Posterior vena cava (tissue), 2 donors: Measurements from ENCODE around the gene CHD8. TPM values are rescaled to one million over a fixed set of nuclear protein-coding genes. Genes with fewer than 3 reads are reported as not detected.
A peak's percentile ranks its signal among the peaks of the same experiment; 100 is the strongest.
"Not testable (repeated sequence)": the region's sequence is repeated elsewhere in the genome, so short reads cannot be mapped to it uniquely, and the experiment has no call there.

ENCODE experiments used
- DNase-seq: peaks from one replicate; pipeline ENCODE4 v3.0.0-alpha.2; 2020; ENCODE audit warnings: low spot score
- intact Hi-C, 2 donors: fragments of 100-400 bp; cut with DNase I; formaldehyde crosslinking; loops; one replicate each; pipeline versions ENCODE4 v1.14.1 to v1.14.2; 2022 to 2023
- total RNA-seq, 2 donors: library from RNA; stranded (reverse); fragmentation: NEBNext Ultra II Directional; extraction: Animal tissue kit (Norgen Biotek cat#: 25700); gene quantifications; one replicate each; pipeline ENCODE4 v1.2.1, GENCODE V29; 2021
- donor health status: DM: yes; HTN: yes; CAD: no.
- donor health status: DM: yes; HTN: yes; CAD: no.

CHD8 gene
- total RNA-seq, 2 donors from 2014 or later = 49.7 to 56.3 TPM

GRCh38 chr14:21382886-21383847, 72.8 kb downstream of the CHD8 start:
- intact Hi-C loops = loop anchor here (10.0 kb wide), 1 partner anchor 118 kb away; the partner anchor contains the start of gene HNRNPC (in 2 of the 2)

GRCh38 chr14:21382095-21382494, 73.8 kb downstream of the CHD8 start:
- no peak for DNase-seq
- intact Hi-C loops = loop anchor here (10.0 kb wide), 1 partner anchor 117 kb away; the partner anchor contains the start of gene HNRNPC (in 2 of the 2)

More at GRCh38 chr14:21382886-21383847, 72.8 kb downstream of the CHD8 start:
- peak; percentile 84 for DNase-seq

- no peak for DNase-seq
- intact Hi-C loops = no loop called here
These were observed 76.6 kb downstream of the CHD8 start for GRCh38 chr14:21379338-21379737.

GRCh38 chr14:21373980-21374379, 81.9 kb downstream of the CHD8 start:
- intact Hi-C loops = no loop called here
- DNase-seq = no peak

- intact Hi-C loops, DNase-seq: not testable (repeated sequence)
These were observed 83.1 kb downstream of the CHD8 start for GRCh38 chr14:21372814-21373213.

GRCh38 chr14:21369949-21370679, 85.8 kb downstream of the CHD8 start:
- no peak for DNase-seq
- intact Hi-C loops = no loop called here

- DNase-seq = no peak
- intact Hi-C loops = no loop called here
These were observed 88.3 kb downstream of the CHD8 start for GRCh38 chr14:21367582-21368144.

GRCh38 chr14:21356511-21356910, 99.4 kb downstream of the CHD8 start:
- intact Hi-C loops = no loop called here
- DNase-seq = no peak

GRCh38 chr14:21352587-21352986, 103.3 kb downstream of the CHD8 start:
- no peak for DNase-seq
- intact Hi-C loops = no loop called here

- intact Hi-C loops = no loop called here
- no peak for DNase-seq
These were observed 105.4 kb downstream of the CHD8 start for GRCh38 chr14:21350539-21350938.

GRCh38 chr14:21347201-21347600, 108.7 kb downstream of the CHD8 start:
- no peak for DNase-seq
- intact Hi-C loops = no loop called here

GRCh38 chr14:21346532-21347135, 109.3 kb downstream of the CHD8 start:
- DNase-seq = no peak

GRCh38 chr14:21343035-21343794, 112.7 kb downstream of the CHD8 start:
- no peak for DNase-seq
- intact Hi-C loops = no loop called here

More at GRCh38 chr14:21346532-21347135, 109.3 kb downstream of the CHD8 start:
- intact Hi-C loops = no loop called here

Other genes starting within 250 kb of the CHD8 start
- 100 to 1,000 TPM; 239 to 283 TPM for gene HNRNPC, start 186.7 kb downstream of the CHD8 start, total RNA-seq
- gene RPGRIP1, start 176.0 kb downstream of the CHD8 start, total RNA-seq = under 1 TPM; 0.10 to 0.88 TPM
- gene SUPT16H, start 72.1 kb downstream of the CHD8 start, total RNA-seq = 10 to 100 TPM; 47.9 to 56.5 TPM
- 10 to 100 TPM; 29.2 to 32.3 TPM for gene RAB2B, start 20.8 kb upstream of the CHD8 start, total RNA-seq
- gene TOX4, start 21.1 kb upstream of the CHD8 start, total RNA-seq = 10 to 100 TPM; 56.1 to 67.3 TPM
- 10 to 100 TPM; 26.4 to 29.0 TPM for gene METTL3, start 55.2 kb upstream of the CHD8 start, total RNA-seq
- gene SALL2, start 70.2 kb upstream of the CHD8 start, total RNA-seq = 1 to 10 TPM; 6.2 to 7.1 TPM
- gene OR10G3, start 124.0 kb upstream of the CHD8 start, total RNA-seq = not detected
- gene OR10G2, start 178.8 kb upstream of the CHD8 start, total RNA-seq = not detected
- not detected for gene OR4E2, start 197.7 kb upstream of the CHD8 start, total RNA-seq
- not detected for gene OR4E1, start 217.7 kb upstream of the CHD8 start, total RNA-seq